ENCODE results near the gene CAMKK1.
"Not testable (repeated sequence)": the region's sequence is repeated elsewhere in the genome, so short reads cannot be mapped to it uniquely, and the experiment has no call there.

The CAMKK1 gene

GRCh38 chr17:3875317-3875716 lies 17.5 kb downstream of the CAMKK1 start:
- no peak for DNase-seq

DNA sequence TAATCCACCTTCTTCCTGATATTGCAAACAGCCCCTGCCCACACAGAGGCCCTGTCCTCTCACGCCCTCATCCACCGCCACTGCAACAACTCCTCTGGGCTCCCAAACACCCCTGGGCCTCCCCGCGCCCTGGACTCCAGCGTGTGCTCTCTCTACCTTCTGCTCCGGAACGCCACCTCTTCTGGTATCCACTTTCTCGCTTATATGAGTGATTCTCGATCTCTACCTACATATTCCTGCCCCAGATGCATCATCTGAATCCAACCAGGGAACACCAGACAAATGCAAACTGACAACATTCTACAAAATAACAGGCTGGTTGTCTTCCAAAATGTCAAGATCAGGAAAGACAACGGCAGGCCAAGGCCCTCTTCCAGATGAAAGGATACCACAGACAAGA lies 19.0 kb downstream of the CAMKK1 start:
- no peak for DNase-seq

DNA sequence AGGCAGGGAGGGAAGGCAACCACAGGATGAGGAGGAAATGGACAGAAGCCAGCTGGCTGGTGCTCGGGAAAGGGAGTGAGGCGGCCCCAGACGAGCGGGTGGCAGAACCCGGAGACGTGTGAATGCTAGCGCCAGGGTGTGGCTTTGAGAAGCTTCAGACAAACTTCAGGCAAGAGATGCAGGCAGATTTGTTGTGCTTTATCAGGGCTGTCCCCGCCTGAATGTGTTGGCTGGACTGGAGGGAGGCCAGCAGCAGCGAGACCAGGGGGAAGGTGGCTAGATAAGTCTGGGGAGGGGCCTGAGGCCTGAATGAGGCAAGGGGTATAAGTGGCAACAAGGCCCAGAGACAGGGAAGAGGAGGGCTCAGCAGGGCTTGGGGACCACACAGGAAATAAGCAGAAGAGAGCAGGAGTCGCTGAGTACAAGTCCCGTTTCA lies 22.0 kb downstream of the CAMKK1 start:
- DNase-seq: no peak

- DNase-seq: no peak
Measured at GRCh38 chr17:3867606-3868005, 25.2 kb downstream of the CAMKK1 start.

- DNase-seq: no peak
Measured at GRCh38 chr17:3867106-3867505, 25.7 kb downstream of the CAMKK1 start.

DNA sequence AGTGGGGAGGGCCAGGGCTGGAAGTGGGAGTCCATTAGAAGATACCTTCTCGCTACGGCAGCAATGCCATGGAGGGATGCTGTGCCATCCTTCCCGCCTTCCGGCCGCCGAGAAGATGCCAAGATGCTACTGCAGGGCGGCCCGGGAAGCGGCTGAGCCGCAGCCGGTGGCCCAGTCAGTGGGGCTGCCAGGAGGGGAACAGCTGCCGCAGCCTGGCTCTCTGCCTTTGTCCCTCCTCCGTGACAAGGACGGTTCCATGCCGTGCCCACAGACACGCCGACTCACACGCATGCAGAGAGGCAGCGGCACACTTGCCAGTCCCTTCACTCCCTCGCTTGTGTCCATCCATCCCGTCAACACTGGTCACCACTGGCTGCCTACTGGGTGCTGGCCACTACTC lies 26.6 kb downstream of the CAMKK1 start:
- no peak for DNase-seq

DNA sequence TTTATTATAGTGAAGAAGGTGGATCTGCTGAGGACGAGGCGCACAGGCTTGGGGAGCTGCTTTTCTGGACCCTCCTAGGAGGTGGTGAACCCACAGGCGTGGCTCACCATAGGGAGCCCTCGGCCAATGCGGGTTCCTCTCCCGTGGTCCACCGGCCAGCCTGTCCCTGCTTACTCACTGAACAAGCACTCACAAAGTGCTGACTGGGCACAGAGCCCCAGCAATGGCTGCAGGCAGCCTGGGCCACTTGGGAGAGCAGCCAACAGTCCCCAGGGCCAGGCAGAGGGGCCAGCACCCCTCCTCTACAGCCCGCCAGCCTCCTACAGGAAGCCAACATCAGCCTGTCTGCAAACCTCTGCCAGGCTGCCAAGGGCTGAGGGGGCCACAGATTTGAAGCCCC lies 27.7 kb downstream of the CAMKK1 start:
- no peak for DNase-seq

- no peak for DNase-seq
Measured at GRCh38 chr17:3864534-3864933, 28.3 kb downstream of the CAMKK1 start.

DNA sequence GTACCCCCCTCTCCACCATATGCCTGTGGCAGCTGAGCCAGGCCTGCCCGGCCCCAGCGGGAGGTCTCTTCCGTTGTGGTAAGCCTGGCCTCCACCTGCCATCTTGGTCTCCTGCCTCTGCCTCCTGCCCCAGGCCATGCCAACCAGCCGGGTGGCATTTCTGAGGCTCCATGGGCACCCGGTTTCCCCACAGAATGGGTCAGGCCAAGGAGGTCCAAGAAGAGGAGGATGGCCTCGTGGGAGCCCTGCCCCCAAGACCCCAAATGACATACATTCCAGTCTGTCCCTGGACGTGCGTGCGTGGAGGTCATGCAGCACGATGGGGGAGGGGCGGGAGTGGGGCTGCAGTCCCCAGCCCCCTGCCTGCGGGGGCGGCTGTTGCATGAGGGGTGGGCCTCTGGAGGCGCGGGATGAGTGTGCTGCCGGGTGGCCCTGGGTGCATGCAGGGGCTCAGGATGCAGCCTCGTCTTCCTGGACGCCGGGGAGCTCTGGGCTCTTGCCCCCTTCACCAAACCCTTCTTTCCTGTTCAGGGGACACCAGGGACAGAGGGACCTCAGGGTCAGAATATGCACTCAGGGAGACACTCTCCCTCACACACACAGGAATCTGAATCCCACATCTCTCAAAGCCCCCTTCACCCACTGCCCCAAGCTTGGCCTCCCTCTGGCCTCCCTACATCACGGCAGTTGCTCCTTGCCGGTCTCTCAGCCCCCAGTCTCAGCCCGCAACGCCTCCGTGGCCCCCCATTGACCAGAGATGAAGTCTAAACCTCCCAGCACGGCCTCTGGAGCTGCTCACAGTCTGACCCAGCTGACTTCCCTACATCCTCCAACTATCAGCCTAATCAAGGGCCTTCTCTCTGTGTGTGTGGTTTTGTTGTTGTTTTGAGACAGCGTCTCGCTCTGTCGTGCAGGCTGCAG lies 30.8 kb downstream of the CAMKK1 start:
- DNase-seq: no peak

DNA sequence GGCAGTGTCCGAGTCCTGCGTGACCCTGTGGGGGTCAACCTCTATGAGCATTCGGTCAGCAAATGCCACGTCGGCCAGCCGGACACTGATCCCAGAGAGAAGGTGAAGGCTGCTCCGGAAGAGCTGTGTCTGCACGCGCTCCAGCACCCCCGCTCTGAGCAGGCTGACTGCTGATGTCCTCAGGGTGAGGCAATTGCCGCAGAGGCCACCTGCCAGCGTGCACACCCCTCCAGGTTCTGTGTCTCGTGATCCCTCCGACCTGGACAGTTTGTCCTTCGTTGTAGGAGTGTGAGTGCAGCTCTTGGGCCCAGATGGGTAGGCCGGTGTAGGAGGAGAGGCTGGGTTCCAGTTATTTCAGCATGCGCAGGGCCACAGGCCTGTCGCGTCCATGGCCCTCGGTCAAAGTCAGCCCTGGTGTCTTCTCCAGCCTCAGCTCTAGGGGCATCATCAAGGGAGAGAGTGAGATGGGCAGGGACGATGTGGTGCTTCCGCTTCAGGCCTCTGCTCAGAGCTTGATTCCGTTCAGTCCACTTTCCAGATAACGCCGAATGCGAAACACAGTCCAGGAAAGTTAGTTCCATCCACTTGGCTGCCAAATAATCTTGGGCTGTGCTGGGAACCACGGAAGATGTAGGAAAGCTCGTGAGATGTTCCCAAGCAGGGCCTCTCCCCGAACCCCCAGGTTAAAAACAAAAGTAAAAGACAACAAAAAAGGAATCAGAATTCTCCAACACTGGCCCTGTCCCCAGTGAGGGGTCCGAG lies 31.7 kb downstream of the CAMKK1 start:
- no peak for DNase-seq

DNA sequence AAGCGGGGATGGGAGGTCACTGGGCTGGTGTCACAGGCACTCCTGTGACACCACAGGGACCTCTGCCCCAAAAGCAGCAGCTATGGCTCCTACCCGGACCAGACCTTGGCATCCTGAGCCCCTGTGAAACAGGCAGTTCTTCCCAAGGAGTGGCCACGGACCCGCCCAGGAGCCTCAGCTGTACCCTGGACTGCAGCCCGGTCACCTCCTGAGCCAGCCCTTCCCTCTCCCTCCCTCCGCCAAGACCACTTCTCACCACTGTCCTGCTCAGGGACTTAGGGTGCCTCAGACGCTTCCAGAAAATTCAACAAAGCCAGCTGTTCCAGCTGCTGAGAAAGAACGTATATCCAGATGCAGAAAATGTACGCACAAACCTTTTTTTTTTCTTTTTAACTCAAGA lies 32.9 kb downstream of the CAMKK1 start:
- DNase-seq: no peak

DNA sequence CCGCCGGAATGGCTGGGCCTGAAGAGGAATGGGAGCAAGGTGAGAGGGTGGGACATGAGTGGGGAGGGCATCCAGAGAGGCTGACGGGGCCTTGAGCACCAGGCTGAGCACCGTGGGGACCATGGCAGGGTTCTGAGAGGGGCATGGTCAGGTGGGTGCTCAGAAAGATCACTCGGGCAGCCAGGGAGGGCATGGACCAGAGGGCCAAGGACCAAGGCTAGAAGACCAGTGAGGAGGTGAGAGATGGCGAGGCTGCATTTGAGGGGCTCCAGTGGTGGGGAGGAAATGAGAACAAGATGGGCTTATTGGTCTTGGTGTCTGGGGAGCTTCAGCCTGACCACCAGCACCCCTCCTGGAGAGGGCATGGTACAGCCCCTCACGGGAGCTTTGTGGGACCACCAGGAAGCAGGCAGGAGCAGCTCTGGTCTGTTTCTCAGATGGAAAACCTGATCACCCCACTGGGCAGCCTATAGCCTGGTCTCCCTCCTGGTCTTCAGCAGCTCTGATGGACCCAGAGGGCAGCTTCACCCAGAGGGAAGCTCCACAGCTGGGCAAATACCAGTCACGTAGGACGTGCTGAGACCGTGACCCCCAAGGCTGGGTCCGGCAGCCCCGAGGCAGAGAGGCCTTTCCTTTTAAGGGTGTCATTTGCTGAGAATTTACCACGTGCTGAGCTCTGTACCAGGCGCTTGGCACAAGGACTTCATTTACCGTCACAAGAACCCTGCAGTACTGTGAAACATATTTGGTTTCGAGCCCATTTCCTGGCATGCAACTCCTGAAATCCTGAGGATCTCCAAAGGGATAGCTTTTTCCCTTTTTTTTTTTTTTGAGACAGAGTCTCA lies 35.4 kb downstream of the CAMKK1 start:
- no peak for DNase-seq

- DNase-seq: not testable (repeated sequence)
Measured at GRCh38 chr17:3854204-3854603, 38.6 kb downstream of the CAMKK1 start.

- no peak for DNase-seq
Measured at GRCh38 chr17:3852561-3852960, 40.3 kb downstream of the CAMKK1 start.

- no peak for DNase-seq
Measured at GRCh38 chr17:3851461-3852100, 41.3 kb downstream of the CAMKK1 start.

DNA sequence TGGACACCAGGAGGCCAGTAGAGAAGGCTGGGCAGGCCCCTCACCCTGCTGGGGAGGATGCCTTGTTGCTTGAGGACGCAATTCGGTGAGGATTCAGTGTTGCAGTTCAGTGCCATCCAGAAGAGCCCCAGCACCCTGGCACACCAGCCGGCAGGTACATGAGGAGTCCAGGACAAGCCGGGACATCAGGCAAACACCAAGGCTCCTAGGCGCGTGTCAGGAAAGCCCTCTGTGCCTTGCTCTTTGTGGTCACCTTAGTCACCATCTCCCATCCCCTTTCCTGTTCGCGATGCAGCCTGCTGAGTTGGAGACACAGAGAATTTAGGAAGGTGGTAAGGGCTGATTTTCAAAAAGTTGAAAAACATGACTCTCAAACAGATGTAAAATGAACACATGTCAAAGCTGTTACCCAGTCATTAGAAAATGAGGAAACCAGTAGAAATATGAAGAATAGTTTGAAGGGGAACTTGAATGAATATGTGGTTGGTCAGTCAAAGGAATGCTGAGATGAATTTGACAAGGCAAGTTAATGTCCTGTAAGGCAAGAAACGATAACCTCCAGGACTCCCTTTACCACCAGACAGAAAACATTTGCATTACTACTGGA lies 44.5 kb downstream of the CAMKK1 start:
- DNase-seq: no peak

GRCh38 chr17:3847165-3847670 lies 45.6 kb downstream of the CAMKK1 start:
- DNase-seq: no peak

DNA sequence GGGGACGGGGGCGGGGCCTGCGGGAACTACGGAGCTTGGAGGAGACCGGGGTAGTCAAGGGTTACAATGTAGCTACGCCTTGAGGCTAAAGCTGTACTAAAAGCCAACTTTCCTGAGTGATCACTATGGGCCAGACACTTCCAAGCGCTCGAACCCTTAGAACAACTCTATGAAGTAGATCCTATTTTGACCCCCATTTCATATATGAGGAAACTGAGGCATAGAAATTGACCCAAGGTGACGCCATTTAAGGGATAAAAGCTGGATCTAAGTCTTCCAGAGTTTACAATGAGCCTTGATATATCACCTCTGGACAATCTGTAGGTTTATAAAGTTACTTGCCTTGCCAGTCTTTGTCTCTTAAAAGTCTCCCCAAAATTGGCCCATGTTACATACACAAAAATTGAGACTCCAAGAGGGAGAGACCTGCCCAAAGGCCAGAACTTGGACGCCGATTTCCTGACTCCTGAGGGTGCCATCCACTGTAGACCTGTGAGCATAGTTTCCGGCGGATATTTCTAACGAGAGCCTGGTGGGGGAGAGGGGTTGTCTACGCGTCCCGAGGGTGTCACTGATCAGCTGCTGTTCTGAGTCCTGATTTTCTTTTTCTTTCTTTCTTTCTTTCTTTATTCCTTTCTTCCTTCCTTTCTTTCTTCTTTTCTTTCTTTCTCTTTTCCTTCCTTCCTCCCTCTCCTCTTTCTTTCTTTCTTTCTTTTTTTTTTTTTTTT lies 46.3 kb downstream of the CAMKK1 start:
- no peak for DNase-seq

DNA sequence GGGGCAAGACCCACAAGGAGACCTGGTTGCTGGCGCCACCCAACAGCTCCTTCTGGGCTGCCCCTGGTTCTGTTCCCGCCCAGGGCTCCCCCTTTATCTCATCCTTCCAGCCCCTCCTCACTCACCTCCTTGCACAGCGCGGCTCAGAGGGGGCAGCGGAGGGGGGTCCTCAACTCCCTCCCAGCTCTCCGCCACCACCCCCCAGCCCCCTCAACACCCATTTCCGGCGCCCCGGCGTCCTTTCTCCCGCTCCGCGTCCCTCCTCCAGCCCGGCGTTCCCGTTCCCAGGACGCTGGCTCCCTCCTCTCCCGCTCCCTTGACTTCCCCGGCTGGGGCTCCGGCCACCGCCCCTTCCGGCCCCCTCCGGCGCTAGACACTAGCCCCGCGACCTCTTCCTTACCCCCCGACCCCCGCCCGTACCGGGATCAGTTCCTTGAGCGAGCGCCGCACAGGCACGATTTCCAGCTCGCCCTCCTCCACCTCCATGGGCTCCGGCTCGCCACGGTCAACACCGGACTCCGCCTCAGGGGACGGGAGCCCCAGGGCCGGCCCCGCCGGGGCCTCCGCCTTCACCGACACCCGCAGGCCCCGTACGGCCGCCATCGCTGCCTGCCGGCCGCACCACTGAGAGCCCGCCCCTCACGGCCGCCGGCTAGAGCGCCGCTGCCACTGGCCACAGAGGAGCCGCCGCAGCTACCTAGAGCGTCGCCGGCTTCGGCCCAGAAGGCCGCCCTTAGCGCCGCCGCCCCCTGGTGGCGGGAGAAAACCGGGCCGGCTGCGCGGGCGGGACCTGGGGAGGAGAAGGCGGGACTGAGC lies 47.0 kb downstream of the CAMKK1 start, which contains the start of gene NCBP3:
TSS of gene NCBP3 (minus strand) at position 626 of the 816 bp plus-strand sequence. CDS start at position 603, 23 bp downstream.
- DNase-seq: peak; percentile 86

DNA sequence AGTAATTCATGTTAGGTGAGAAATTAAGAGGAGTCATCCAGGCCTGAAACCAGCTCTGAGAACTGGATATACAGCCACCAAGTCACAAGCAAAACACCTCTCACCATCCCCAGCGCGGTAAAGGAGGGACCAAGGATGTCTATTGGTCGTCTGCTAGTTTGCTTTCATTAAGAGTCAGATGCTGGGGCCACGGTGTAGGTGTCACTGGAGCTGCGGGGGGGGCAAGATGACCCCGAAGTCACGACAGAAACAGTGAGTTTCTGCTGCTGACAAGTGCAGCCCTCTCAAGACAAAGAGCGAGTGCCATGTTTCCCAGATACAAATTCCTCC lies 47.6 kb downstream of the CAMKK1 start:
- DNase-seq: no peak
